Peyer's patch (tissue), 4 donors: ENCODE measurements around the gene HSP90AA1.

Source experiments
- CTCF ChIP-seq, 6 experiments: fragments of 450-650 bp in 4 of 6; fragments of 200-600 bp in 2 of 6; sonication (generic) in 1 of 6; IDR thresholded peaks; one replicate each; pipeline ENCODE4 v1.5.1; 2017 to 2019; ENCODE audit warnings: antibody characterized with exemption in 6 of 6, mild to moderate bottlenecking in 3 of 6, moderate library complexity in 1 of 6
- POLR2A ChIP-seq, 2 donors: fragments of 450-650 bp; IDR thresholded peaks; one replicate each; pipeline ENCODE4 v1.5.1; 2017; ENCODE audit warnings: antibody characterized with exemption in 2 of 2, mild to moderate bottlenecking in 2 of 2, moderate library complexity in 2 of 2

- TF ChIP-seq CTCF (IDR thresholded peaks at IDR 0.05): no peak
- no peak for TF ChIP-seq POLR2A (IDR thresholded peaks at IDR 0.05)
These were observed 1.9 kb downstream of the HSP90AA1 start for GRCh38 chr14:102084931-102085330.
